GM19035 (cell line): ENCODE results near the gene RAB8B.
A peak's percentile ranks its signal among the peaks of the same experiment; 100 is the strongest.

ENCODE experiments used
- ATAC-seq: cut with Tn5 transposase; IDR thresholded peaks from one replicate; pipeline ENCODE4 v1.9.1; 2021; ENCODE audit not compliant: unreplicated experiment

Gene RAB8B

GRCh38 chr15:63260791-63261190 lies 71.4 kb downstream of the RAB8B start:
- no peak for ATAC-seq

GRCh38 chr15:63261311-63261710 lies 71.9 kb downstream of the RAB8B start:
- no peak for ATAC-seq

- ATAC-seq = no peak
These were observed 74.1 kb downstream of the RAB8B start for GRCh38 chr15:63263519-63263918.

GRCh38 chr15:63264688-63265293 lies 75.4 kb downstream of the RAB8B start:
- ATAC-seq = no peak

GRCh38 chr15:63274427-63274826 lies 85.0 kb downstream of the RAB8B start:
- ATAC-seq = no peak

- ATAC-seq = no peak
These were observed 87.1 kb downstream of the RAB8B start for GRCh38 chr15:63276342-63277037.

GRCh38 chr15:63277038-63277892 lies 87.9 kb downstream of the RAB8B start, which contains the start of gene APH1B:
TSS of gene APH1B (plus strand) at chr15:63277605. CDS start at chr15:63277624, 19 bp downstream.
- peak; percentile 81 for ATAC-seq

GRCh38 chr15:63277893-63278456 lies 88.6 kb downstream of the RAB8B start:
- no peak for ATAC-seq

GRCh38 chr15:63283126-63283525 lies 93.7 kb downstream of the RAB8B start:
- ATAC-seq = no peak

GRCh38 chr15:63284335-63284734 lies 94.9 kb downstream of the RAB8B start:
- no peak for ATAC-seq

- no peak for ATAC-seq
These were observed 97.7 kb downstream of the RAB8B start for GRCh38 chr15:63287109-63287508.

GRCh38 chr15:63288342-63288741 lies 98.9 kb downstream of the RAB8B start:
- no peak for ATAC-seq

- no peak for ATAC-seq
These were observed 99.5 kb downstream of the RAB8B start for GRCh38 chr15:63288778-63289378.

- ATAC-seq = no peak
These were observed 102.1 kb downstream of the RAB8B start for GRCh38 chr15:63291507-63291906.

GRCh38 chr15:63292241-63292640 lies 102.8 kb downstream of the RAB8B start:
- no peak for ATAC-seq

- no peak for ATAC-seq
These were observed 103.4 kb downstream of the RAB8B start for GRCh38 chr15:63292771-63293170.

GRCh38 chr15:63294359-63294758 lies 105.0 kb downstream of the RAB8B start:
- no peak for ATAC-seq

- ATAC-seq = no peak
These were observed 105.9 kb downstream of the RAB8B start for GRCh38 chr15:63295341-63295740.

- no peak for ATAC-seq
These were observed 106.8 kb downstream of the RAB8B start for GRCh38 chr15:63296195-63296594.

GRCh38 chr15:63299943-63300575 lies 110.7 kb downstream of the RAB8B start:
- no peak for ATAC-seq

GRCh38 chr15:63301088-63301487 lies 111.7 kb downstream of the RAB8B start:
- no peak for ATAC-seq
